ENCODE data around the gene EP300.

Gene EP300

GRCh38 chr22:41223535-41223934 lies 131.1 kb downstream of the EP300 start:
- Histone ChIP-seq H3K27me3 (ENCODE audit: insufficient read depth, low read depth) (no peaks in the 10 kb centered on the region), H2AFZ (ENCODE audit: low read depth) (no peak overlapping the region), H3K4me1 (ENCODE audit: low read depth, poor library complexity, severe bottlenecking) (peaks cover 3% of the 10 kb centered on the region), H4K20me1 (ENCODE audit: insufficient read depth) (no peaks in the 10 kb centered on the region), H3K79me2 (ENCODE audit: insufficient read depth, low read depth) (no peaks in the 10 kb centered on the region), H3K36me3 (ENCODE audit: insufficient read depth) (no peaks in the 10 kb centered on the region), H3K9ac (no peak overlapping the region), H3K4me3 (IDR thresholded peaks at IDR 0.05; ENCODE audit: insufficient read depth, low read depth, low read length) (no peak overlapping the region), H3K4me2 (no peak overlapping the region), H3K27ac (no peak overlapping the region)
- no peak for TF ChIP-seq CTCF (conservative IDR thresholded peaks at IDR 0.05; ENCODE audit: low read depth, low read length)

GRCh38 chr22:41226723-41227655 lies 134.6 kb downstream of the EP300 start:
- no peaks in the 10 kb centered on the region for H3K36me3 ChIP-seq (ENCODE audit: insufficient read depth)
- no peaks in the 10 kb centered on the region for H3K79me2 ChIP-seq (ENCODE audit: insufficient read depth, low read depth)
- no peak for TF ChIP-seq CTCF (conservative IDR thresholded peaks at IDR 0.05; ENCODE audit: low read depth, low read length)
- peaks cover 3% of the 10 kb centered on the region for H3K4me1 ChIP-seq (ENCODE audit: low read depth, poor library complexity, severe bottlenecking)
- H3K27me3 ChIP-seq (ENCODE audit: insufficient read depth, low read depth) = no peaks in the 10 kb centered on the region
- no peaks in the 10 kb centered on the region for H4K20me1 ChIP-seq (ENCODE audit: insufficient read depth)
- no peak overlapping the region for H3K27ac ChIP-seq
- H3K9ac ChIP-seq = no peak overlapping the region
- no peak overlapping the region for H3K4me3 ChIP-seq (IDR thresholded peaks at IDR 0.05; ENCODE audit: insufficient read depth, low read depth, low read length)
- H3K4me2 ChIP-seq = no peak overlapping the region
- H2AFZ ChIP-seq (ENCODE audit: low read depth) = no peak overlapping the region

- TF ChIP-seq CTCF (conservative IDR thresholded peaks at IDR 0.05; ENCODE audit: low read depth, low read length) = no peak
- Histone ChIP-seq H3K4me2 (no peak overlapping the region), H2AFZ (ENCODE audit: low read depth) (no peak overlapping the region), H3K79me2 (ENCODE audit: insufficient read depth, low read depth) (no peaks in the 10 kb centered on the region), H4K20me1 (ENCODE audit: insufficient read depth) (no peaks in the 10 kb centered on the region), H3K4me3 (IDR thresholded peaks at IDR 0.05; ENCODE audit: insufficient read depth, low read depth, low read length) (no peak overlapping the region), H3K9ac (no peak overlapping the region), H3K36me3 (ENCODE audit: insufficient read depth) (no peaks in the 10 kb centered on the region), H3K27ac (no peak overlapping the region), H3K27me3 (ENCODE audit: insufficient read depth, low read depth) (no peaks in the 10 kb centered on the region), H3K4me1 (ENCODE audit: low read depth, poor library complexity, severe bottlenecking) (peaks cover 3% of the 10 kb centered on the region)
Observed at GRCh38 chr22:41229215-41229614, 136.8 kb downstream of the EP300 start.
